OCI-LY1 (cell line): Measurements from ENCODE around the gene HIRIP3.

ENCODE experiments used
- H2AFZ ChIP-seq: fragments of 200-600 bp; sonication (generic), shearing (Covaris generic); 2 replicates; pipeline ENCODE4 v1.6.0; 2014; ENCODE audit warnings: antibody characterized with exemption, mild to moderate bottlenecking, low read length
- H3F3A ChIP-seq: fragments of 200-600 bp; sonication (generic), shearing (Covaris generic); 2 replicates; pipeline ENCODE4 v1.6.0; 2014; ENCODE audit warnings: mild to moderate bottlenecking, antibody characterized with exemption, low read length, moderate library complexity; ENCODE audit not compliant: insufficient read depth
- H3K27ac ChIP-seq: fragments of 200-600 bp; sonication (generic); 2 replicates; pipeline ENCODE4 v1.5.1; 2014; ENCODE audit warnings: low read length, mixed run types, mild to moderate bottlenecking, low read depth; ENCODE audit not compliant: poor library complexity, severe bottlenecking
- H3K27me3 ChIP-seq: fragments of 200-600 bp; sonication (generic); 2 replicates; pipeline ENCODE4 v1.6.0; 2014; ENCODE audit warnings: antibody characterized with exemption, mild to moderate bottlenecking, low read length, moderate library complexity; ENCODE audit not compliant: insufficient read depth
- H3K36me3 ChIP-seq: fragments of 200-600 bp; sonication (generic); 2 replicates; pipeline ENCODE4 v1.6.1; 2014; ENCODE audit warnings: mild to moderate bottlenecking, antibody characterized with exemption, low read length, moderate library complexity, mixed read lengths; ENCODE audit not compliant: insufficient read depth
- H3K4me1 ChIP-seq: fragments of 200-600 bp; sonication (generic); 2 replicates; pipeline ENCODE4 v1.5.1; 2014; ENCODE audit warnings: mild to moderate bottlenecking, low read length, moderate library complexity; ENCODE audit not compliant: insufficient read depth, severe bottlenecking
- H3K4me2 ChIP-seq: fragments of 200-600 bp; sonication (generic), shearing (Covaris generic); 2 replicates; pipeline ENCODE4 v1.6.1; 2014; ENCODE audit warnings: low read length
- H3K4me3 ChIP-seq: fragments of 200-600 bp; sonication (generic); 2 replicates; pipeline ENCODE4 v1.5.1; 2014; ENCODE audit warnings: low read length, low read depth, mild to moderate bottlenecking, mixed read lengths; ENCODE audit not compliant: poor library complexity, severe bottlenecking
- H3K79me2 ChIP-seq: fragments of 200-600 bp; shearing (Covaris generic); 2 replicates; pipeline ENCODE4 v1.6.1; 2016; ENCODE audit warnings: mixed run types, low read length, mixed read lengths; ENCODE audit not compliant: insufficient read depth
- H3K9ac ChIP-seq: fragments of 200-600 bp; sonication (generic), shearing (Covaris generic); 2 replicates; pipeline ENCODE4 v1.6.1; 2014; ENCODE audit warnings: mild to moderate bottlenecking, low read length, mixed read lengths
- H3K9me2 ChIP-seq: fragments of 200-600 bp; sonication (generic), shearing (Covaris generic); 2 replicates; pipeline ENCODE4 v1.6.1; 2014; ENCODE audit warnings: low read depth, mild to moderate bottlenecking, low read length, mixed read lengths
- H3K9me3 ChIP-seq: fragments of 200-600 bp; shearing (Covaris generic); 2 replicates; pipeline ENCODE4 v1.6.1; 2014; ENCODE audit warnings: low read length, mixed read lengths
- H4K20me1 ChIP-seq: fragments of 200-600 bp; sonication (generic), shearing (Covaris generic); 2 replicates; pipeline ENCODE4 v1.6.0; 2016; ENCODE audit warnings: mild to moderate bottlenecking, low read length; ENCODE audit not compliant: insufficient read depth
- CTCF ChIP-seq: fragments of 200-600 bp; sonication (generic), shearing (Covaris generic); IDR thresholded peaks from 2 replicates; pipeline ENCODE4 v1.5.1; 2017; ENCODE audit warnings: mild to moderate bottlenecking, antibody characterized with exemption, low read length, moderate library complexity, mixed read lengths
- EZH2 ChIP-seq: fragments of 200-600 bp; sonication (generic), shearing (Covaris generic); IDR thresholded peaks from 2 replicates; pipeline ENCODE4 v1.8.0; 2017; ENCODE audit warnings: borderline replicate concordance, mixed run types, mild to moderate bottlenecking, antibody characterized with exemption, low read length, moderate library complexity, mixed read lengths

Gene HIRIP3

GRCh38 chr16:29990883-29991570, 4.4 kb downstream of the HIRIP3 start:
- H4K20me1 ChIP-seq, result no peaks in the 10 kb centered on the region

GRCh38 chr16:29990034-29990433, 5.4 kb downstream of the HIRIP3 start:
- Histone ChIP-seq H4K20me1 (no peaks in the 10 kb centered on the region), H3K79me2 (no peaks in the 10 kb centered on the region), H3K36me3 (peaks cover 83% of the 10 kb centered on the region), H2AFZ (no peak overlapping the region), H3K27me3 (no peaks in the 10 kb centered on the region), H3K4me3 (no peak overlapping the region), H3K9me2 (no peaks in the 10 kb centered on the region), H3K27ac (no peak overlapping the region), H3K4me1 (peaks cover 13% of the 10 kb centered on the region), H3K9me3 (no peaks in the 10 kb centered on the region), H3K4me2 (no peak overlapping the region), H3F3A (no peaks in the 10 kb centered on the region), H3K9ac (no peak overlapping the region)
- no peak for TF ChIP-seq CTCF
- TF ChIP-seq EZH2, result no peak

More at GRCh38 chr16:29990883-29991570, 4.4 kb downstream of the HIRIP3 start:
- Histone ChIP-seq H3K9ac (no peak overlapping the region), H3K9me3 (no peaks in the 10 kb centered on the region), H3F3A (no peaks in the 10 kb centered on the region), H2AFZ (no peak overlapping the region), H3K4me1 (peaks cover 19% of the 10 kb centered on the region), H3K9me2 (no peaks in the 10 kb centered on the region), H3K79me2 (no peaks in the 10 kb centered on the region), H3K27ac (no peak overlapping the region), H3K36me3 (peaks cover 73% of the 10 kb centered on the region), H3K27me3 (no peaks in the 10 kb centered on the region), H3K4me3 (no peak overlapping the region), H3K4me2 (no peak overlapping the region)
- no peak for TF ChIP-seq EZH2
- TF ChIP-seq CTCF, result no peak

GRCh38 chr16:29989111-29989858, 6.1 kb downstream of the HIRIP3 start:
- no peaks in the 10 kb centered on the region for H3F3A ChIP-seq
- no peak overlapping the region for H3K27ac ChIP-seq
- no peaks in the 10 kb centered on the region for H4K20me1 ChIP-seq
- TF ChIP-seq CTCF (no peak), EZH2 (no peak)
- no peaks in the 10 kb centered on the region for H3K9me2 ChIP-seq
- H3K4me3 ChIP-seq, result no peak overlapping the region
- H3K9ac ChIP-seq, result no peak overlapping the region
- no peak overlapping the region for H2AFZ ChIP-seq
- no peaks in the 10 kb centered on the region for H3K27me3 ChIP-seq
- no peaks in the 10 kb centered on the region for H3K9me3 ChIP-seq
- H3K79me2 ChIP-seq, result no peaks in the 10 kb centered on the region
- no peak overlapping the region for H3K4me2 ChIP-seq
- peaks cover 5% of the 10 kb centered on the region for H3K4me1 ChIP-seq
- peaks cover 91% of the 10 kb centered on the region for H3K36me3 ChIP-seq
